SK-N-SH treated with all-trans-retinoic acid at 6 μM for 48 hours (cell line): Measurements from ENCODE around the gene ZNF683.

Source experiments
- BACH2 ChIP-seq: fragments of 250-450 bp; sonication (Bioruptor Pico); IDR thresholded peaks from 2 replicates; pipeline ENCODE4 v1.9.0; 2021; ENCODE audit warnings: mild to moderate bottlenecking, borderline replicate concordance
- CSDC2 ChIP-seq: fragments of 250-450 bp; sonication (Bioruptor Pico); IDR thresholded peaks from 2 replicates; pipeline ENCODE4 v1.5.0; 2020; ENCODE audit warnings: mild to moderate bottlenecking, moderate library complexity
- ESRRG ChIP-seq: fragments of 250-450 bp; sonication (Bioruptor Pico); IDR thresholded peaks from 2 replicates; pipeline ENCODE4 v1.6.1; 2021; ENCODE audit warnings: mild to moderate bottlenecking
- GLIS3 ChIP-seq: fragments of 250-450 bp; sonication (Bioruptor Pico); IDR thresholded peaks from 2 replicates; pipeline ENCODE4 v1.5.0; 2020; ENCODE audit warnings: mild to moderate bottlenecking, moderate library complexity
- OSR1 ChIP-seq: fragments of 250-450 bp; sonication (Bioruptor Pico); IDR thresholded peaks from 2 replicates; pipeline ENCODE4 v1.8.0; 2022; ENCODE audit warnings: moderate library complexity, mild to moderate bottlenecking, inconsistent platforms
- RARB ChIP-seq: fragments of 250-450 bp; sonication (Bioruptor Pico); IDR thresholded peaks from 2 replicates; pipeline ENCODE4 v1.8.0; 2021; ENCODE audit warnings: mild to moderate bottlenecking, moderate library complexity
- SNAI2 ChIP-seq: fragments of 250-450 bp; sonication (Bioruptor Pico); IDR thresholded peaks from 2 replicates; pipeline ENCODE4 v1.5.0; 2020; ENCODE audit warnings: mild to moderate bottlenecking, moderate library complexity
- TOX ChIP-seq: fragments of 250-450 bp; sonication (Bioruptor Pico); IDR thresholded peaks from 2 replicates; pipeline ENCODE4 v1.8.0; 2021; ENCODE audit warnings: mild to moderate bottlenecking, moderate library complexity, borderline replicate concordance
- ZFP3 ChIP-seq: fragments of 250-450 bp; sonication (Bioruptor Pico); IDR thresholded peaks from 2 replicates; pipeline ENCODE4 v1.5.0; 2020; ENCODE audit warnings: mild to moderate bottlenecking, moderate library complexity
- ZFP30 ChIP-seq: fragments of 450-650 bp; formaldehyde crosslinking; IDR thresholded peaks from 2 replicates; pipeline ENCODE4 v1.5.0; 2022; ENCODE audit warnings: mild to moderate bottlenecking, moderate library complexity
- ZNF70 ChIP-seq: fragments of 450-650 bp; formaldehyde crosslinking; IDR thresholded peaks from 2 replicates; pipeline ENCODE4 v1.5.0; 2020; ENCODE audit warnings: mild to moderate bottlenecking, moderate library complexity
- ZNF8 ChIP-seq: fragments of 450-650 bp; formaldehyde crosslinking; IDR thresholded peaks from 2 replicates; pipeline ENCODE4 v1.5.0; 2020; ENCODE audit warnings: mild to moderate bottlenecking, moderate library complexity
- TF ChIP-seq, protein P1 (sequence below): fragments of 250-450 bp; sonication (Bioruptor Pico); IDR thresholded peaks from 2 replicates; pipeline ENCODE4 v1.8.0; 2020; ENCODE audit warnings: mild to moderate bottlenecking, moderate library complexity, borderline replicate concordance

DNA sequence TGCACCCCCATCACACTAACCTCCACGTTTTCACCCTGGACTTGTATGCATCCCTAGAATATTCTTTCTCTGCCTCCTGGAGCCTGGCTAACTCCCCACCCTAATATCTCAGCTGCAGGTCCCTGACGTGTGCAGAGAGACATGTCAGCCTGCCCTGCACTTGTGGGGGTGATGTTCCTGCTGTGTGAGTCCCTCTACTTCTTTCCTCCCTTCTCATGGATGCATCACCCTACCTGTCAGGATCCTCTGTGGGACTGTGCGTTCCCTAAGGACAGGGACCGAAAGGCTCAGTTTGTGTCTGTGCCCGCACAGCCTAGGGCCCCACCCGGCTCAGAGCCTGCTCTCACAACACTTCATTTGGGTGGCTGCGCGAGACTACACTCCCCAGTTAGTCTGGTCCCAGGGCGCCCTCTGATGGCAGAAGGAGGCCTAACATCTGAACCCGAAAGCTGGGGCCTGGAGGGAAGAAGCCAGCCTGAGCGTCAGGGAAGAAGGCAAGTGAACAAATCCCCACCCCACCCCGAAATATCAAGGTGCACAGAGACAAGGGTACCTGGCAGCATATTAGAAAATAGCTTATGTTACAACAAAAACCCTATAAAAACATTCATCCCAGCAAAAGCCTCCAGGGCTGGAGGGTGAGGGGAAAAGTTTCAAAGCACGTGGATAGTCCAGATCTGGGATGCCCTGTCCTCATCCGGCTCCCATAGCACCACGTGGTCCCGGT lies 51.1 kb downstream of the ZNF683 start:
- no peak for TF ChIP-seq ZNF8
- TF ChIP-seq, protein P1, sequence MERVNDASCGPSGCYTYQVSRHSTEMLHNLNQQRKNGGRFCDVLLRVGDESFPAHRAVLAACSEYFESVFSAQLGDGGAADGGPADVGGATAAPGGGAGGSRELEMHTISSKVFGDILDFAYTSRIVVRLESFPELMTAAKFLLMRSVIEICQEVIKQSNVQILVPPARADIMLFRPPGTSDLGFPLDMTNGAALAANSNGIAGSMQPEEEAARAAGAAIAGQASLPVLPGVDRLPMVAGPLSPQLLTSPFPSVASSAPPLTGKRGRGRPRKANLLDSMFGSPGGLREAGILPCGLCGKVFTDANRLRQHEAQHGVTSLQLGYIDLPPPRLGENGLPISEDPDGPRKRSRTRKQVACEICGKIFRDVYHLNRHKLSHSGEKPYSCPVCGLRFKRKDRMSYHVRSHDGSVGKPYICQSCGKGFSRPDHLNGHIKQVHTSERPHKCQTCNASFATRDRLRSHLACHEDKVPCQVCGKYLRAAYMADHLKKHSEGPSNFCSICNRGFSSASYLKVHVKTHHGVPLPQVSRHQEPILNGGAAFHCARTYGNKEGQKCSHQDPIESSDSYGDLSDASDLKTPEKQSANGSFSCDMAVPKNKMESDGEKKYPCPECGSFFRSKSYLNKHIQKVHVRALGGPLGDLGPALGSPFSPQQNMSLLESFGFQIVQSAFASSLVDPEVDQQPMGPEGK (CRISPR knock-in tag): no peak
- no peak for TF ChIP-seq ZFP30 (CRISPR knock-in tag)
- no peak for TF ChIP-seq ESRRG
- no peak for TF ChIP-seq TOX (CRISPR knock-in tag)
- TF ChIP-seq ZFP3: no peak
- TF ChIP-seq RARB (CRISPR knock-in tag): no peak
- TF ChIP-seq GLIS3: no peak
- TF ChIP-seq BACH2 (CRISPR knock-in tag): no peak
- no peak for TF ChIP-seq SNAI2 (CRISPR knock-in tag)
- TF ChIP-seq CSDC2 (CRISPR knock-in tag): no peak
- TF ChIP-seq OSR1 (CRISPR knock-in tag): no peak
- TF ChIP-seq ZNF70 (CRISPR knock-in tag): no peak
